PC-3 (cell line): ENCODE results near the gene RALY. TPM values are rescaled to one million over a fixed set of nuclear protein-coding genes. Genes with fewer than 3 reads are reported as not detected.

Source experiments
- ATAC-seq: fragments of 200-7000 bp; cut with Tn5 transposase; 2 replicates; pipeline ENCODE4 v1.9.1; 2020; ENCODE audit warnings: mild to moderate bottlenecking, moderate library complexity
- BruUV-seq: library from RNA; stranded (reverse); fragments of 400-500 nt; replicated peaks from 2 replicates; lab custom pipeline; 2021; lab: Mats Ljungman, UMichigan
- CTCF ChIA-PET: fragments of 300-600 bp; sonication (Branson Sonifier 250); formaldehyde crosslinking; loops from one replicate; lab custom pipeline; 2022; ENCODE audit warnings: antibody characterized with exemption; lab: Charles Lee
- POLR2A ChIA-PET: fragments of 300-600 bp; sonication (Branson Sonifier 250); formaldehyde crosslinking; loops from one replicate; lab custom pipeline; 2022; ENCODE audit warnings: antibody characterized with exemption; ENCODE audit not compliant: unreplicated experiment; lab: Charles Lee
- DNase-seq: peaks from one replicate; pipeline ENCODE4 v3.0.0-alpha.2; 2015
- H2AFZ ChIP-seq: fragments of 300-600 bp; sonication (generic); 2 replicates; pipeline ENCODE4 v1.6.0; 2016; ENCODE audit warnings: antibody characterized with exemption, low read length
- H3F3A ChIP-seq: fragments of 300-600 bp; sonication (generic); one replicate; pipeline ENCODE4 v1.6.0; 2017; ENCODE audit warnings: antibody characterized with exemption, low read length, control low read depth, mild to moderate bottlenecking; ENCODE audit not compliant: unreplicated experiment
- H3K27ac ChIP-seq: fragments of 300-600 bp; sonication (generic); 2 replicates; pipeline ENCODE4 v1.5.1; 2016; ENCODE audit warnings: mild to moderate bottlenecking, low read length
- H3K27me3 ChIP-seq: fragments of 300-600 bp; sonication (generic); 2 replicates; pipeline ENCODE4 v1.6.1; 2016; ENCODE audit warnings: low read length, mixed read lengths
- H3K36me3 ChIP-seq: fragments of 300-600 bp; sonication (generic); 2 replicates; pipeline ENCODE4 v1.6.1; 2016; ENCODE audit warnings: low read depth, mixed run types, low read length, mixed read lengths
- H3K4me1 ChIP-seq: fragments of 300-600 bp; sonication (generic); 2 replicates; pipeline ENCODE4 v1.5.1; 2016; ENCODE audit warnings: low read length; ENCODE audit not compliant: insufficient read depth
- H3K4me2 ChIP-seq: fragments of 300-600 bp; sonication (generic); 2 replicates; pipeline ENCODE4 v1.6.0; 2016; ENCODE audit warnings: low read length
- H3K4me3 ChIP-seq: fragments of 300-600 bp; sonication (generic); 2 replicates; pipeline ENCODE4 v1.5.1; 2016; ENCODE audit warnings: mild to moderate bottlenecking, low read length, mixed read lengths
- H3K79me2 ChIP-seq: fragments of 300-600 bp; sonication (generic); 2 replicates; pipeline ENCODE4 v1.6.1; 2017; ENCODE audit warnings: low read length, mixed read lengths
- H3K9ac ChIP-seq: fragments of 300-600 bp; sonication (generic); 2 replicates; pipeline ENCODE4 v1.6.0; 2016; ENCODE audit warnings: mild to moderate bottlenecking, low read length
- H3K9me2 ChIP-seq: fragments of 300-600 bp; sonication (generic); replicated peaks from 2 replicates; pipeline ENCODE4 v1.6.1; 2016; ENCODE audit warnings: mixed run types, low read length, mixed read lengths
- H3K9me3 ChIP-seq: fragments of 300-600 bp; sonication (generic); 2 replicates; pipeline ENCODE4 v1.6.1; 2016; ENCODE audit warnings: low read length, mixed read lengths
- H4K20me1 ChIP-seq: fragments of 300-600 bp; sonication (generic); 2 replicates; pipeline ENCODE4 v1.6.1; 2016; ENCODE audit warnings: low read length, mixed read lengths
- EZH2 ChIP-seq: fragments of 300-600 bp; sonication (generic); IDR thresholded peaks from one replicate; pipeline ENCODE4 v1.6.1; 2017; ENCODE audit warnings: antibody characterized with exemption, mild to moderate bottlenecking, low read length; ENCODE audit not compliant: unreplicated experiment
- EZH2phosphoT487 ChIP-seq: fragments of 300-600 bp; sonication (generic); IDR thresholded peaks from 2 replicates; pipeline ENCODE4 v1.6.1; 2018; ENCODE audit warnings: mild to moderate bottlenecking, antibody characterized with exemption, low read length, borderline replicate concordance
- intact Hi-C: fragments of 100-400 bp; cut with micrococcal nuclease; formaldehyde crosslinking; loops from 2 replicates; pipeline ENCODE4 v1.9.0; 2023
- total RNA-seq: library from RNA; depleted of rRNA; stranded (reverse); fragments of >200 nt; gene quantifications from 2 replicates; pipeline ENCODE4 v1.2.3, GENCODE V29; 2014
- TF ChIP-seq, protein P1 (sequence below): fragments of 300-600 bp; sonication (generic); conservative IDR thresholded peaks from 2 replicates; pipeline ENCODE4 v1.5.1; 2017; ENCODE audit warnings: antibody characterized with exemption, low read depth, mild to moderate bottlenecking, low read length

Gene RALY
- total RNA-seq, 1 experiment from 2014 or later, result 160 TPM

GRCh38 chr20:34099675-34100074 is 106.0 kb downstream of the RALY start:
- no peak overlapping the region for H3K4me2 ChIP-seq
- TF ChIP-seq EZH2phosphoT487, result no peak
- TF ChIP-seq EZH2, result no peak
- TF ChIP-seq, protein P1, sequence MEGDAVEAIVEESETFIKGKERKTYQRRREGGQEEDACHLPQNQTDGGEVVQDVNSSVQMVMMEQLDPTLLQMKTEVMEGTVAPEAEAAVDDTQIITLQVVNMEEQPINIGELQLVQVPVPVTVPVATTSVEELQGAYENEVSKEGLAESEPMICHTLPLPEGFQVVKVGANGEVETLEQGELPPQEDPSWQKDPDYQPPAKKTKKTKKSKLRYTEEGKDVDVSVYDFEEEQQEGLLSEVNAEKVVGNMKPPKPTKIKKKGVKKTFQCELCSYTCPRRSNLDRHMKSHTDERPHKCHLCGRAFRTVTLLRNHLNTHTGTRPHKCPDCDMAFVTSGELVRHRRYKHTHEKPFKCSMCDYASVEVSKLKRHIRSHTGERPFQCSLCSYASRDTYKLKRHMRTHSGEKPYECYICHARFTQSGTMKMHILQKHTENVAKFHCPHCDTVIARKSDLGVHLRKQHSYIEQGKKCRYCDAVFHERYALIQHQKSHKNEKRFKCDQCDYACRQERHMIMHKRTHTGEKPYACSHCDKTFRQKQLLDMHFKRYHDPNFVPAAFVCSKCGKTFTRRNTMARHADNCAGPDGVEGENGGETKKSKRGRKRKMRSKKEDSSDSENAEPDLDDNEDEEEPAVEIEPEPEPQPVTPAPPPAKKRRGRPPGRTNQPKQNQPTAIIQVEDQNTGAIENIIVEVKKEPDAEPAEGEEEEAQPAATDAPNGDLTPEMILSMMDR, result no peak
- CTCF ChIA-PET, result no interaction called here
- no peak overlapping the region for H3K27ac ChIP-seq
- peaks cover 5% of the 10 kb centered on the region for H3F3A ChIP-seq
- BruUV-seq, result no TSS peak
- DNase-seq (no peak), ATAC-seq (no peak)
- H3K4me3 ChIP-seq, result no peak overlapping the region
- H2AFZ ChIP-seq, result no peak overlapping the region
- H3K9ac ChIP-seq, result no peak overlapping the region
- no peaks in the 10 kb centered on the region for H3K4me1 ChIP-seq
- H3K9me3 ChIP-seq, result no peaks in the 10 kb centered on the region
- H3K27me3 ChIP-seq, result no peaks in the 10 kb centered on the region
- no peaks in the 10 kb centered on the region for H3K9me2 ChIP-seq
- peaks cover 86% of the 10 kb centered on the region for H3K36me3 ChIP-seq
- POLR2A ChIA-PET, result no interaction called here
- intact Hi-C loops, result no loop called here
- peaks cover 15% of the 10 kb centered on the region for H4K20me1 ChIP-seq
- peaks cover 60% of the 10 kb centered on the region for H3K79me2 ChIP-seq

GRCh38 chr20:34100576-34100975 is 106.9 kb downstream of the RALY start:
- no peak overlapping the region for H3K27ac ChIP-seq
- H3K4me1 ChIP-seq, result no peaks in the 10 kb centered on the region
- no peaks in the 10 kb centered on the region for H3K9me3 ChIP-seq
- no peak overlapping the region for H2AFZ ChIP-seq
- CTCF ChIA-PET, result no interaction called here
- H3K9me2 ChIP-seq, result no peaks in the 10 kb centered on the region
- H3K36me3 ChIP-seq, result peaks cover 88% of the 10 kb centered on the region
- H3K9ac ChIP-seq, result no peak overlapping the region
- no TSS peak for BruUV-seq
- H3K4me3 ChIP-seq, result no peak overlapping the region
- no peak for DNase-seq
- H4K20me1 ChIP-seq, result peaks cover 24% of the 10 kb centered on the region
- no peak overlapping the region for H3K4me2 ChIP-seq
- peaks cover 65% of the 10 kb centered on the region for H3K79me2 ChIP-seq
- no peak for TF ChIP-seq EZH2phosphoT487
- no peak for TF ChIP-seq EZH2
- POLR2A ChIA-PET, result no interaction called here
- peak; percentile 22; the same call in 1 of the 2 replicates for ATAC-seq
- H3K27me3 ChIP-seq, result no peaks in the 10 kb centered on the region
- peaks cover 5% of the 10 kb centered on the region for H3F3A ChIP-seq
- intact Hi-C loops, result no loop called here

- peaks cover 74% of the 10 kb centered on the region for H3K36me3 ChIP-seq
- POLR2A ChIA-PET, result no interaction called here
- peaks cover 77% of the 10 kb centered on the region for H3K79me2 ChIP-seq
- TF ChIP-seq EZH2 (no peak), EZH2phosphoT487 (no peak)
- TF ChIP-seq, protein P1, result no peak
- DNase-seq (no peak), ATAC-seq (no peak)
- no peak overlapping the region for H2AFZ ChIP-seq
- peaks cover 39% of the 10 kb centered on the region for H4K20me1 ChIP-seq
- no peaks in the 10 kb centered on the region for H3K4me1 ChIP-seq
- no peak overlapping the region for H3K9ac ChIP-seq
- CTCF ChIA-PET, result no interaction called here
- no peak overlapping the region for H3K4me2 ChIP-seq
- H3K27me3 ChIP-seq, result no peaks in the 10 kb centered on the region
- no peaks in the 10 kb centered on the region for H3K9me3 ChIP-seq
- intact Hi-C loops, result no loop called here
- no peaks in the 10 kb centered on the region for H3K9me2 ChIP-seq
- BruUV-seq, result no TSS peak
- H3K27ac ChIP-seq, result no peak overlapping the region
- no peaks in the 10 kb centered on the region for H3F3A ChIP-seq
- H3K4me3 ChIP-seq, result no peak overlapping the region
These were observed 108.6 kb downstream of the RALY start for GRCh38 chr20:34102342-34102741.
